ENCODE results near the gene LMX1A.

DNA sequence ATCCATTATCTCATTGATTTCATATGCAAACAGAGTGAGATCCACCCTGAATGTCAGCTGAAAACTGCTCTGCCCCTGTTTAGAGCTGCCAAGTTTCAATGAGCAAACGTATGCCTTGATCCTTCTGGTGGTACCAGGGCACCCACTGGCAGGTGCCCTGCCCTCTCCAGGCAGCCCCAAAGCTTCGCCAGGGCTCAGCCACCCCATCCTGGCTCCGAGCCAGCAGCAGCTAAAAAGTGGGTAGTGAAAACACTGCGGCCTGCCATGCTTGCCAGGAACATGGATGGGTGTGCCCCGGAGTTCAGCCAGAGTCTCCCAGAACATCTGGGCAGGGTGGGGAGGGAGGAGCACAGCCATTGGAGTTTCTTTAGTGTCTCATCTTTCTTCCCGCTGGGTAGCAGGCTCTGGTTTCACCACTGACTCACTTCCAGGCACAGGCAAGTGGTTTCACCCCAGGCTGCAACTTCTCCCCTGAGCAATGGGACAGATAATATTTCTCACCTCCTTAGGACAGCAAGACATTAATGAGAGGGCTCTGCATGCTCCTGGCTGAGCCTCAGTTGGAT, 8.1 kb upstream of the LMX1A start:
- TF ChIP-seq SNRNP70 (optimal IDR thresholded peaks at IDR 0.05; ENCODE audit: low read depth, low read length), result no peak
- TF ChIP-seq, protein P1, sequence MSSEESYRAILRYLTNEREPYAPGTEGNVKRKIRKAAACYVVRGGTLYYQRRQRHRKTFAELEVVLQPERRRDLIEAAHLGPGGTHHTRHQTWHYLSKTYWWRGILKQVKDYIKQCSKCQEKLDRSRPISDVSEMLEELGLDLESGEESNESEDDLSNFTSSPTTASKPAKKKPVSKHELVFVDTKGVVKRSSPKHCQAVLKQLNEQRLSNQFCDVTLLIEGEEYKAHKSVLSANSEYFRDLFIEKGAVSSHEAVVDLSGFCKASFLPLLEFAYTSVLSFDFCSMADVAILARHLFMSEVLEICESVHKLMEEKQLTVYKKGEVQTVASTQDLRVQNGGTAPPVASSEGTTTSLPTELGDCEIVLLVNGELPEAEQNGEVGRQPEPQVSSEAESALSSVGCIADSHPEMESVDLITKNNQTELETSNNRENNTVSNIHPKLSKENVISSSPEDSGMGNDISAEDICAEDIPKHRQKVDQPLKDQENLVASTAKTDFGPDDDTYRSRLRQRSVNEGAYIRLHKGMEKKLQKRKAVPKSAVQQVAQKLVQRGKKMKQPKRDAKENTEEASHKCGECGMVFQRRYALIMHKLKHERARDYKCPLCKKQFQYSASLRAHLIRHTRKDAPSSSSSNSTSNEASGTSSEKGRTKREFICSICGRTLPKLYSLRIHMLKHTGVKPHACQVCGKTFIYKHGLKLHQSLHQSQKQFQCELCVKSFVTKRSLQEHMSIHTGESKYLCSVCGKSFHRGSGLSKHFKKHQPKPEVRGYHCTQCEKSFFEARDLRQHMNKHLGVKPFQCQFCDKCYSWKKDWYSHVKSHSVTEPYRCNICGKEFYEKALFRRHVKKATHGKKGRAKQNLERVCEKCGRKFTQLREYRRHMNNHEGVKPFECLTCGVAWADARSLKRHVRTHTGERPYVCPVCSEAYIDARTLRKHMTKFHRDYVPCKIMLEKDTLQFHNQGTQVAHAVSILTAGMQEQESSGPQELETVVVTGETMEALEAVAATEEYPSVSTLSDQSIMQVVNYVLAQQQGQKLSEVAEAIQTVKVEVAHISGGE (CRISPR knock-in tag; IDR thresholded peaks at IDR 0.05), result no peak
- TF ChIP-seq TEAD1 (CRISPR knock-in tag; IDR thresholded peaks at IDR 0.05), result no peak
- TF ChIP-seq SAP30 (IDR thresholded peaks at IDR 0.05; ENCODE audit: borderline replicate concordance, insufficient read depth, low read depth, low read length, poor library complexity, severe bottlenecking), result no peak
- TF ChIP-seq ETV6 (IDR thresholded peaks at IDR 0.05; ENCODE audit: borderline replicate concordance in 1 of 2, low read depth in 2 of 2, low read length in 1 of 2), result no peak
- TF ChIP-seq ETV6 (CRISPR knock-in tag; IDR thresholded peaks at IDR 0.05; ENCODE audit: borderline replicate concordance), result no peak
- TF ChIP-seq, protein P2, sequence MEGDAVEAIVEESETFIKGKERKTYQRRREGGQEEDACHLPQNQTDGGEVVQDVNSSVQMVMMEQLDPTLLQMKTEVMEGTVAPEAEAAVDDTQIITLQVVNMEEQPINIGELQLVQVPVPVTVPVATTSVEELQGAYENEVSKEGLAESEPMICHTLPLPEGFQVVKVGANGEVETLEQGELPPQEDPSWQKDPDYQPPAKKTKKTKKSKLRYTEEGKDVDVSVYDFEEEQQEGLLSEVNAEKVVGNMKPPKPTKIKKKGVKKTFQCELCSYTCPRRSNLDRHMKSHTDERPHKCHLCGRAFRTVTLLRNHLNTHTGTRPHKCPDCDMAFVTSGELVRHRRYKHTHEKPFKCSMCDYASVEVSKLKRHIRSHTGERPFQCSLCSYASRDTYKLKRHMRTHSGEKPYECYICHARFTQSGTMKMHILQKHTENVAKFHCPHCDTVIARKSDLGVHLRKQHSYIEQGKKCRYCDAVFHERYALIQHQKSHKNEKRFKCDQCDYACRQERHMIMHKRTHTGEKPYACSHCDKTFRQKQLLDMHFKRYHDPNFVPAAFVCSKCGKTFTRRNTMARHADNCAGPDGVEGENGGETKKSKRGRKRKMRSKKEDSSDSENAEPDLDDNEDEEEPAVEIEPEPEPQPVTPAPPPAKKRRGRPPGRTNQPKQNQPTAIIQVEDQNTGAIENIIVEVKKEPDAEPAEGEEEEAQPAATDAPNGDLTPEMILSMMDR (IDR thresholded peaks at IDR 0.05 in 2 of 3, conservative IDR thresholded peaks at IDR 0.05 in 1 of 3; ENCODE audit: insufficient read depth in 2 of 3, low read depth in 1 of 3, low read length in 3 of 3), result no peak
- TF ChIP-seq GTF2F1 (IDR thresholded peaks at IDR 0.05; ENCODE audit: low read depth, low read length), result no peak
- TF ChIP-seq, protein P3, sequence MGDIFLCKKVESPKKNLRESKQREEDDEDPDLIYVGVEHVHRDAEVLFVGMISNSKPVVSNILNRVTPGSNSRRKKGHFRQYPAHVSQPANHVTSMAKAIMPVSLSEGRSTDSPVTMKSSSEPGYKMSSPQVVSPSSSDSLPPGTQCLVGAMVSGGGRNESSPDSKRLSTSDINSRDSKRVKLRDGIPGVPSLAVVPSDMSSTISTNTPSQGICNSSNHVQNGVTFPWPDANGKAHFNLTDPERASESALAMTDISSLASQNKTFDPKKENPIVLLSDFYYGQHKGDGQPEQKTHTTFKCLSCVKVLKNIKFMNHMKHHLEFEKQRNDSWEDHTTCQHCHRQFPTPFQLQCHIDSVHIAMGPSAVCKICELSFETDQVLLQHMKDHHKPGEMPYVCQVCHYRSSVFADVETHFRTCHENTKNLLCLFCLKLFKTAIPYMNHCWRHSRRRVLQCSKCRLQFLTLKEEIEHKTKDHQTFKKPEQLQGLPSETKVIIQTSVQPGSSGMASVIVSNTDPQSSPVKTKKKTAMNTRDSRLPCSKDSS (IDR thresholded peaks at IDR 0.05; ENCODE audit: low read depth, partially characterized antibody), result no peak
- TF ChIP-seq POLR2A (conservative IDR thresholded peaks at IDR 0.05), result no peak
- no peak for TF ChIP-seq BRCA1 (IDR thresholded peaks at IDR 0.05)
- TF ChIP-seq BRCA1 (CRISPR knock-in tag; IDR thresholded peaks at IDR 0.05), result no peak
- TF ChIP-seq, protein P4, sequence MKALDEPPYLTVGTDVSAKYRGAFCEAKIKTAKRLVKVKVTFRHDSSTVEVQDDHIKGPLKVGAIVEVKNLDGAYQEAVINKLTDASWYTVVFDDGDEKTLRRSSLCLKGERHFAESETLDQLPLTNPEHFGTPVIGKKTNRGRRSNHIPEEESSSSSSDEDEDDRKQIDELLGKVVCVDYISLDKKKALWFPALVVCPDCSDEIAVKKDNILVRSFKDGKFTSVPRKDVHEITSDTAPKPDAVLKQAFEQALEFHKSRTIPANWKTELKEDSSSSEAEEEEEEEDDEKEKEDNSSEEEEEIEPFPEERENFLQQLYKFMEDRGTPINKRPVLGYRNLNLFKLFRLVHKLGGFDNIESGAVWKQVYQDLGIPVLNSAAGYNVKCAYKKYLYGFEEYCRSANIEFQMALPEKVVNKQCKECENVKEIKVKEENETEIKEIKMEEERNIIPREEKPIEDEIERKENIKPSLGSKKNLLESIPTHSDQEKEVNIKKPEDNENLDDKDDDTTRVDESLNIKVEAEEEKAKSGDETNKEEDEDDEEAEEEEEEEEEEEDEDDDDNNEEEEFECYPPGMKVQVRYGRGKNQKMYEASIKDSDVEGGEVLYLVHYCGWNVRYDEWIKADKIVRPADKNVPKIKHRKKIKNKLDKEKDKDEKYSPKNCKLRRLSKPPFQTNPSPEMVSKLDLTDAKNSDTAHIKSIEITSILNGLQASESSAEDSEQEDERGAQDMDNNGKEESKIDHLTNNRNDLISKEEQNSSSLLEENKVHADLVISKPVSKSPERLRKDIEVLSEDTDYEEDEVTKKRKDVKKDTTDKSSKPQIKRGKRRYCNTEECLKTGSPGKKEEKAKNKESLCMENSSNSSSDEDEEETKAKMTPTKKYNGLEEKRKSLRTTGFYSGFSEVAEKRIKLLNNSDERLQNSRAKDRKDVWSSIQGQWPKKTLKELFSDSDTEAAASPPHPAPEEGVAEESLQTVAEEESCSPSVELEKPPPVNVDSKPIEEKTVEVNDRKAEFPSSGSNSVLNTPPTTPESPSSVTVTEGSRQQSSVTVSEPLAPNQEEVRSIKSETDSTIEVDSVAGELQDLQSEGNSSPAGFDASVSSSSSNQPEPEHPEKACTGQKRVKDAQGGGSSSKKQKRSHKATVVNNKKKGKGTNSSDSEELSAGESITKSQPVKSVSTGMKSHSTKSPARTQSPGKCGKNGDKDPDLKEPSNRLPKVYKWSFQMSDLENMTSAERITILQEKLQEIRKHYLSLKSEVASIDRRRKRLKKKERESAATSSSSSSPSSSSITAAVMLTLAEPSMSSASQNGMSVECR (CRISPR knock-in tag; IDR thresholded peaks at IDR 0.05), result no peak
- no peak for TF ChIP-seq SMAD4 (CRISPR knock-in tag; conservative IDR thresholded peaks at IDR 0.05)
